ENCODE measurements around the gene TET3. TPM values are rescaled to one million over a fixed set of nuclear protein-coding genes. Genes with fewer than 3 reads are reported as not detected.
A peak's percentile ranks its signal among the peaks of the same experiment; 100 is the strongest.

TET3 gene
- total and polyA plus RNA-seq, 2 of the 4 experiments (the other 2 are of a cell fraction), result 1.6 to 1.8 TPM

- peaks cover 5% of the 10 kb centered on the region for H3K36me3 ChIP-seq (ENCODE audit: control insufficient read depth, insufficient read depth, low read length)
- H3K4ac ChIP-seq (ENCODE audit: low read depth, low read length), result no peak overlapping the region
- ChIA-PET CTCF (no interaction called here), POLR2A (ENCODE audit: unreplicated experiment) (no interaction called here)
- H3K14ac ChIP-seq (replicated peaks; ENCODE audit: low read depth, low read length), result no peak overlapping the region
- no peak overlapping the region for H2BK20ac ChIP-seq (ENCODE audit: low read depth, low read length)
- H3K4me3 ChIP-seq (ENCODE audit: insufficient read depth, low read depth, low read length), result peak overlapping the region; percentile 53
- intact Hi-C loops (cut with micrococcal nuclease), result loop anchor here (5.0 kb wide), 1 partner anchor 58 kb away; the partner anchor contains the start of gene DGUOK
- H2AK5ac ChIP-seq (ENCODE audit: low read depth, low read length), result no peak overlapping the region
- peaks cover 13% of the 10 kb centered on the region for H3K9me1 ChIP-seq (ENCODE audit: insufficient read depth, low read length)
- no peak overlapping the region for H4K91ac ChIP-seq (ENCODE audit: insufficient read depth, low read depth, low read length)
- no peak overlapping the region for H4K8ac ChIP-seq (ENCODE audit: low read depth in 2 of 2, low read length in 2 of 2)
- in situ Hi-C loops (cut with MboI; ENCODE audit: low sequenced_read_pairs), result loop anchor here (10.0 kb wide), 1 partner anchor 160 kb away; the partner anchor contains the start of gene STAMBP
- no peaks in the 10 kb centered on the region for H3K27me3 ChIP-seq (ENCODE audit: control insufficient read depth, insufficient read depth, low read length)
- ATAC-seq (ENCODE audit: low read depth) (peak; percentile 51), DNase-seq (no peak)
- H2AFZ ChIP-seq (replicated peaks; ENCODE audit: low read length, poor library complexity), result peak overlapping the region; percentile 88
- no peak overlapping the region for H2BK120ac ChIP-seq (ENCODE audit: low read depth, low read length)
- H4K5ac ChIP-seq (ENCODE audit: low read depth, low read length), result no peak overlapping the region
- H3K4me1 ChIP-seq (ENCODE audit: control insufficient read depth, insufficient read depth, low read length), result peaks cover 24% of the 10 kb centered on the region
- H2BK5ac ChIP-seq (ENCODE audit: low read depth, low read length, poor library complexity, severe bottlenecking), result no peak overlapping the region
- H3K18ac ChIP-seq (ENCODE audit: low read depth, low read length), result no peak overlapping the region
- no CpG with 5 or more reads among the region's 58 CpGs for WGBS, 2 experiments (ENCODE audit: extremely low coverage in 2 of 2, insufficient read length in 1 of 2)
- no peak overlapping the region; the same call in 1 of the 2 replicates for H3K27ac ChIP-seq (ENCODE audit: insufficient read depth, low read length)
- H3K9me3 ChIP-seq (ENCODE audit: control insufficient read depth, insufficient read depth, low read length), result no peaks in the 10 kb centered on the region
- no TSS peak for BruUV-seq (replicated peaks)
- no peak overlapping the region for H3K23ac ChIP-seq (ENCODE audit: low read depth, low read length)
- no peak for TF ChIP-seq POLR2A (IDR thresholded peaks at IDR 0.05; ENCODE audit: low read depth, low read length)
- no peak for TF ChIP-seq BHLHE40 (IDR thresholded peaks at IDR 0.05; ENCODE audit: low read depth, low read length)
- H3K9ac ChIP-seq (ENCODE audit: low read depth, low read length), result no peak overlapping the region
- no peak overlapping the region for H2BK15ac ChIP-seq (ENCODE audit: low read depth, low read length)
- H2AK9ac ChIP-seq (replicated peaks; ENCODE audit: low read depth, low read length, poor library complexity), result peak overlapping the region; percentile 69
- H4K20me1 ChIP-seq (ENCODE audit: insufficient read depth, low read length), result peaks cover 35% of the 10 kb centered on the region
- dilution Hi-C loops (cut with HindIII; ENCODE audit: low sequenced_read_pairs, unreplicated experiment), result no loop called here
- no peak overlapping the region for H3K56ac ChIP-seq (ENCODE audit: extremely low read depth, insufficient read depth, low read length)
- H3K4me2 ChIP-seq (ENCODE audit: low read depth, low read length), result no peak overlapping the region
- peaks cover 24 to 45% of the 10 kb centered on the region in 2 experiments for H3K79me1 ChIP-seq (ENCODE audit: low read depth in 1 of 2, low read length in 2 of 2)
These were observed 205 bp downstream of the TET3 start for GRCh38 chr2:73984922-73985307.
